Fibroblast of lung (primary cell): ENCODE results near the gene GLO1. TPM values are rescaled to one million over a fixed set of nuclear protein-coding genes. Genes with fewer than 3 reads are reported as not detected.

ENCODE experiments used
- DNase-seq, 2 donors: peaks; one replicate each; pipeline versions ENCODE4 v3.0.0 to v3.0.0-alpha.2; 2010; ENCODE audit warnings: low read depth in 2 of 2
- H2AFZ ChIP-seq: 2 replicates; pipeline ENCODE4 v1.5.1; 2012; ENCODE audit warnings: low read length, control low read depth, inconsistent platforms
- H3K27ac ChIP-seq: 2 replicates; pipeline ENCODE4 v1.5.1; 2011; ENCODE audit warnings: low read length, control low read depth; ENCODE audit not compliant: insufficient read depth
- H3K27me3 ChIP-seq: 2 replicates; pipeline ENCODE4 v1.5.1; 2011; ENCODE audit warnings: mild to moderate bottlenecking, low read length; ENCODE audit not compliant: control insufficient read depth, insufficient read depth
- H3K36me3 ChIP-seq: 2 replicates; pipeline ENCODE4 v1.5.1; 2011; ENCODE audit warnings: low read length; ENCODE audit not compliant: control insufficient read depth, insufficient read depth
- H3K4me1 ChIP-seq: 2 replicates; pipeline ENCODE4 v1.5.1; 2011; ENCODE audit warnings: low read length; ENCODE audit not compliant: control insufficient read depth, insufficient read depth; ENCODE audit errors: extremely low read depth
- H3K4me2 ChIP-seq: 2 replicates; pipeline ENCODE4 v1.5.1; 2011; ENCODE audit warnings: low read length, control low read depth; ENCODE audit not compliant: insufficient read depth; ENCODE audit errors: extremely low read depth
- H3K4me3 ChIP-seq, 4 experiments: fragments of 200-600 bp in 1 of 4; sonication (generic) in 1 of 4; replicated peaks in 1 of 4; 2 replicates each; pipeline ENCODE4 v1.5.1; 2011 to 2016; ENCODE audit warnings: low read length in 4 of 4, low read depth in 3 of 4, mild to moderate bottlenecking in 3 of 4, control low read depth in 2 of 4, inconsistent platforms in 1 of 4, mixed read lengths in 1 of 4; ENCODE audit not compliant: insufficient read depth in 1 of 4; ENCODE audit errors: control extremely low read depth in 1 of 4
- H3K79me2 ChIP-seq: 2 replicates; pipeline ENCODE4 v1.5.1; 2012; ENCODE audit warnings: mild to moderate bottlenecking, low read length, inconsistent platforms; ENCODE audit not compliant: control insufficient read depth, insufficient read depth
- H3K9ac ChIP-seq: 2 replicates; pipeline ENCODE4 v1.5.1; 2011; ENCODE audit warnings: mild to moderate bottlenecking, low read length, control low read depth; ENCODE audit not compliant: insufficient read depth
- H3K9me3 ChIP-seq: 2 replicates; pipeline ENCODE4 v1.5.1; 2012; ENCODE audit warnings: low read depth, low read length; ENCODE audit not compliant: control insufficient read depth, insufficient read depth
- H4K20me1 ChIP-seq: 2 replicates; pipeline ENCODE4 v1.5.1; 2011; ENCODE audit warnings: low read length; ENCODE audit not compliant: control insufficient read depth, insufficient read depth; ENCODE audit errors: extremely low read depth
- CTCF ChIP-seq, 2 donors: IDR thresholded peaks in 1 of 2; conservative IDR thresholded peaks in 1 of 2; 1 replicate in 1 of 2; 2 replicates in 1 of 2; pipeline ENCODE4 v1.5.1; 2011 to 2012; ENCODE audit warnings: low read length in 2 of 2, control low read depth in 1 of 2, inconsistent platforms in 1 of 2, low read depth in 1 of 2, mild to moderate bottlenecking in 1 of 2
- EZH2 ChIP-seq: IDR thresholded peaks from 2 replicates; pipeline ENCODE4 v1.5.1; 2012; ENCODE audit warnings: low read length, control low read depth, mild to moderate bottlenecking; ENCODE audit errors: missing control alignments
- polyA plus RNA-seq, 2 donors: library from polyadenylated mRNA; depleted of rRNA in 1 of 2; stranded (reverse) in 1 of 2; unstranded in 1 of 2; fragments of >200 nt; gene quantifications; 2 replicates each; pipeline ENCODE4 v1.2.1, GENCODE V29; 2011 to 2012; ENCODE audit warnings: missing spikeins in 1 of 2
- total RNA-seq: library from RNA; depleted of rRNA; stranded (reverse); fragments of >200 nt; gene quantifications from 2 replicates; pipeline ENCODE4 v1.2.1, GENCODE V29; 2014

Gene GLO1
- total and polyA plus RNA-seq, 2 donors (not counting 1 experiment from before 2014, with no cell fraction given): 126 to 143 TPM

- H3K36me3 ChIP-seq: no peaks in the 10 kb centered on the region
- H3K27ac ChIP-seq: peak within 1 kb of the TSS; percentile 98
- H3K27me3 ChIP-seq: no peaks in the 10 kb centered on the region
- H4K20me1 ChIP-seq: no peaks in the 10 kb centered on the region
- peak within 1 kb of the TSS; percentile 71 for H3K4me2 ChIP-seq
- peaks cover 1% of the 10 kb centered on the region for H3K79me2 ChIP-seq
- peak within 1 kb of the TSS; percentile 99 for H3K9ac ChIP-seq
- peaks cover 2% of the 10 kb centered on the region for H3K4me1 ChIP-seq
- TF ChIP-seq CTCF (conservative IDR thresholded peaks at IDR 0.05 in 1 of 2, IDR thresholded peaks at IDR 0.05 in 1 of 2; ENCODE audit: low read depth in 1 of 2, low read length in 2 of 2): no peak
- no peak for TF ChIP-seq EZH2
- no peaks in the 10 kb centered on the region for H3K9me3 ChIP-seq
- peak within 1 kb of the TSS; percentile 99 for H2AFZ ChIP-seq
- peak within 1 kb of the TSS; percentile 74 to 96 (median 84) for H3K4me3 ChIP-seq
- DNase-seq: peak; percentile 84
These were observed 63.3 kb downstream of the GLO1 start, which contains the start of gene BTBD9 for GRCh38 chr6:38639498-38640215. Gene BTBD9 (minus strand): TSS chr6:38639929.

GRCh38 chr6:38638941-38639497 lies 63.9 kb downstream of the GLO1 start:
- TF ChIP-seq EZH2: no peak
- TF ChIP-seq CTCF (conservative IDR thresholded peaks at IDR 0.05 in 1 of 2, IDR thresholded peaks at IDR 0.05 in 1 of 2; ENCODE audit: low read depth in 1 of 2, low read length in 2 of 2): no peak
- Histone ChIP-seq H3K4me1 (peaks cover 2% of the 10 kb centered on the region), H3K79me2 (peaks cover 1% of the 10 kb centered on the region), H3K27me3 (no peaks in the 10 kb centered on the region), H3K4me3 (peak overlapping the region; percentile 74 to 96 (median 84)), H3K9me3 (no peaks in the 10 kb centered on the region), H3K9ac (peak overlapping the region; percentile 99), H3K36me3 (no peaks in the 10 kb centered on the region), H3K4me2 (peak overlapping the region; percentile 69), H2AFZ (peak overlapping the region; percentile 88), H4K20me1 (no peaks in the 10 kb centered on the region), H3K27ac (peak overlapping the region; percentile 98)
- DNase-seq: peak; percentile 42 to 60

- TF ChIP-seq EZH2 (no peak), CTCF (conservative IDR thresholded peaks at IDR 0.05 in 1 of 2, IDR thresholded peaks at IDR 0.05 in 1 of 2; ENCODE audit: low read depth in 1 of 2, low read length in 2 of 2) (no peak)
- peaks cover 2% of the 10 kb centered on the region for H3K4me1 ChIP-seq
- H3K36me3 ChIP-seq: no peaks in the 10 kb centered on the region
- DNase-seq: no peak
- H3K79me2 ChIP-seq: peaks cover 1% of the 10 kb centered on the region
- H3K27me3 ChIP-seq: no peaks in the 10 kb centered on the region
- H4K20me1 ChIP-seq: peaks cover 2% of the 10 kb centered on the region
- H2AFZ ChIP-seq: no peak overlapping the region
- H3K9me3 ChIP-seq: no peaks in the 10 kb centered on the region
- H3K27ac ChIP-seq: no peak overlapping the region
- H3K4me2 ChIP-seq: no peak overlapping the region
- no peak overlapping the region for H3K4me3 ChIP-seq
- no peak overlapping the region for H3K9ac ChIP-seq
These were observed 65.2 kb downstream of the GLO1 start for GRCh38 chr6:38637756-38638155.
